H1 (cell line): ENCODE results near the gene KIF13A. TPM values are rescaled to one million over a fixed set of nuclear protein-coding genes. Genes with fewer than 3 reads are reported as not detected.
"Not testable (repeated sequence)": the region's sequence is repeated elsewhere in the genome, so short reads cannot be mapped to it uniquely, and the experiment has no call there.

Experiments used
- CTCF ChIA-PET: fragments of 300-600 bp; sonication (Branson Sonifier 250); formaldehyde crosslinking; loops from one replicate; lab custom pipeline; 2021; ENCODE audit not compliant: partially characterized antibody; lab: Charles Lee
- POLR2A ChIA-PET: fragments of 300-600 bp; sonication (Branson Sonifier 250); formaldehyde crosslinking; loops from one replicate; lab custom pipeline; 2021; ENCODE audit warnings: inconsistent platforms; ENCODE audit not compliant: partially characterized antibody; lab: Charles Lee
- DNase-seq, 2 experiments: peaks; one replicate each; pipeline versions ENCODE4 v3.0.0 to v3.0.0-alpha.2; 2010 to 2022; ENCODE audit warnings: low spot score in 2 of 2, low read depth in 1 of 2, mixed read lengths in 1 of 2
- FAIRE-seq: peaks from 2 replicates; lab custom pipeline; 2011; peaks lifted over from hg19 to GRCh38; lab: Jason Lieb, UNC
- H2AFZ ChIP-seq: 2 replicates; pipeline ENCODE4 v1.8.1; 2012; ENCODE audit warnings: low read length, inconsistent platforms
- H2AK5ac ChIP-seq: 2 replicates; pipeline ENCODE4 v1.6.1; 2013; ENCODE audit warnings: low read depth, low read length
- H2BK120ac ChIP-seq: replicated peaks from 2 replicates; pipeline ENCODE3; 2013; ENCODE audit warnings: low read depth, low read length, inconsistent platforms
- H2BK12ac ChIP-seq: 2 replicates; pipeline ENCODE4 v1.6.1; 2013; ENCODE audit warnings: low read depth, low read length
- H2BK15ac ChIP-seq: 2 replicates; pipeline ENCODE4 v1.6.1; 2013; ENCODE audit warnings: low read length
- H2BK20ac ChIP-seq: 2 replicates; pipeline ENCODE4 v1.6.1; 2013; ENCODE audit warnings: low read length
- H2BK5ac ChIP-seq: 2 replicates; pipeline ENCODE4 v1.6.1; 2013; ENCODE audit warnings: low read depth, low read length
- H3K14ac ChIP-seq: 2 replicates; pipeline ENCODE4 v1.6.1; 2013; ENCODE audit warnings: inconsistent platforms; ENCODE audit not compliant: insufficient read length
- H3K18ac ChIP-seq: 2 replicates; pipeline ENCODE4 v1.6.1; 2013; ENCODE audit warnings: low read length; ENCODE audit errors: extremely low read depth
- H3K23ac ChIP-seq: 2 replicates; pipeline ENCODE4 v1.6.1; 2013; ENCODE audit warnings: inconsistent platforms; ENCODE audit not compliant: insufficient read length
- H3K23me2 ChIP-seq: 2 replicates; pipeline ENCODE4 v1.6.1; 2013; ENCODE audit warnings: low read depth, low read length
- H3K27ac ChIP-seq: 2 replicates; pipeline ENCODE4 v1.6.1; 2011; ENCODE audit warnings: low read depth, low read length, inconsistent platforms
- H3K27me3 ChIP-seq, 4 experiments: replicated peaks in 1 of 4; 1 replicate in 1 of 4; 2 replicates in 3 of 4; pipeline versions ENCODE4 v1.6.1 to v1.8.1; 2011 to 2013; ENCODE audit warnings: low read length in 3 of 4, mild to moderate bottlenecking in 3 of 4, inconsistent platforms in 2 of 4, mixed read lengths in 2 of 4, moderate library complexity in 1 of 4; ENCODE audit not compliant: control insufficient read depth in 3 of 4, insufficient read depth in 3 of 4; ENCODE audit errors: extremely low read depth in 1 of 4
- H3K36me3 ChIP-seq, 4 experiments: 2 replicates each; pipeline versions ENCODE4 v1.6.1 to v1.8.1; 2011 to 2013; ENCODE audit warnings: mild to moderate bottlenecking in 4 of 4, low read length in 3 of 4, moderate library complexity in 2 of 4, control low read depth in 1 of 4, inconsistent platforms in 1 of 4; ENCODE audit not compliant: insufficient read depth in 4 of 4, control insufficient read depth in 2 of 4
- H3K4ac ChIP-seq: replicated peaks from 2 replicates; pipeline ENCODE3; 2013; ENCODE audit warnings: low read length, low read depth, mixed read lengths, inconsistent platforms; ENCODE audit not compliant: insufficient read length
- H3K4me1 ChIP-seq, 4 experiments: replicated peaks in 1 of 4; 1 replicate in 1 of 4; 2 replicates in 3 of 4; pipeline versions ENCODE4 v1.6.1 to v1.8.1; 2011 to 2013; ENCODE audit warnings: low read length in 3 of 4, inconsistent platforms in 2 of 4, mixed read lengths in 1 of 4; ENCODE audit not compliant: insufficient read depth in 4 of 4, control insufficient read depth in 3 of 4
- H3K4me2 ChIP-seq, 2 experiments: 2 replicates each; pipeline versions ENCODE4 v1.6.1 to v1.8.1; 2011 to 2013; ENCODE audit warnings: low read depth in 2 of 2, low read length in 2 of 2, control low read depth in 1 of 2, inconsistent platforms in 1 of 2, mild to moderate bottlenecking in 1 of 2; ENCODE audit not compliant: insufficient read depth in 1 of 2
- H3K4me3 ChIP-seq, 4 experiments: fragments of 200-600, 300-600 bp in 1 of 4; sonication (generic), shearing (Covaris generic), sonication (Bioruptor Twin) in 1 of 4; 2 replicates each; pipeline versions ENCODE4 v1.5.1 to v1.8.1; 2011 to 2016; ENCODE audit warnings: low read length in 4 of 4, low read depth in 3 of 4, control low read depth in 2 of 4, inconsistent platforms in 2 of 4, mild to moderate bottlenecking in 2 of 4, mixed read lengths in 1 of 4, moderate library complexity in 1 of 4; ENCODE audit not compliant: insufficient read depth in 2 of 4; ENCODE audit errors: extremely low read depth in 1 of 4
- H3K56ac ChIP-seq: replicated peaks from 2 replicates; pipeline ENCODE3; 2013; ENCODE audit warnings: low read depth, mild to moderate bottlenecking, mixed read lengths, low read length, inconsistent platforms; ENCODE audit not compliant: insufficient read length
- H3K79me1 ChIP-seq: 2 replicates; pipeline ENCODE4 v1.6.1; 2013; ENCODE audit warnings: low read depth, low read length, control low read depth
- H3K79me2 ChIP-seq, 2 experiments: 2 replicates each; pipeline versions ENCODE4 v1.6.1 to v1.8.1; 2012 to 2013; ENCODE audit warnings: low read length in 2 of 2, mild to moderate bottlenecking in 2 of 2, inconsistent platforms in 1 of 2; ENCODE audit not compliant: insufficient read depth in 2 of 2, control insufficient read depth in 1 of 2
- H3K9ac ChIP-seq, 4 experiments: replicated peaks in 1 of 4; 1 replicate in 1 of 4; 2 replicates in 3 of 4; pipeline versions ENCODE4 v1.6.1 to v1.8.1; 2011 to 2013; ENCODE audit warnings: low read depth in 3 of 4, low read length in 3 of 4, control low read depth in 2 of 4, mild to moderate bottlenecking in 2 of 4, moderate library complexity in 2 of 4, inconsistent platforms in 1 of 4; ENCODE audit errors: extremely low read depth in 1 of 4
- H3K9me3 ChIP-seq, 2 experiments: 2 replicates each; pipeline versions ENCODE4 v1.6.1 to v1.8.1; 2012 to 2013; ENCODE audit warnings: mild to moderate bottlenecking in 2 of 2, moderate library complexity in 2 of 2, control low read depth in 1 of 2, inconsistent platforms in 1 of 2, low read depth in 1 of 2, low read length in 1 of 2, mixed read lengths in 1 of 2; ENCODE audit not compliant: insufficient read depth in 2 of 2
- H4K20me1 ChIP-seq, 2 experiments: replicated peaks in 1 of 2; 2 replicates each; pipeline versions ENCODE3 to v1.8.1; 2011 to 2013; ENCODE audit warnings: inconsistent platforms in 2 of 2, low read length in 2 of 2, mild to moderate bottlenecking in 1 of 2; ENCODE audit not compliant: insufficient read depth in 2 of 2, control insufficient read depth in 1 of 2
- H4K5ac ChIP-seq: 2 replicates; pipeline ENCODE4 v1.6.1; 2013; ENCODE audit warnings: low read length, low read depth, mixed read lengths, inconsistent platforms; ENCODE audit not compliant: insufficient read length
- H4K8ac ChIP-seq: 2 replicates; pipeline ENCODE4 v1.8.0; 2013; ENCODE audit warnings: mild to moderate bottlenecking, moderate library complexity, low read length, inconsistent platforms; ENCODE audit not compliant: insufficient read depth; ENCODE audit errors: extremely low read depth
- H4K91ac ChIP-seq: replicated peaks from 2 replicates; pipeline ENCODE3; 2013; ENCODE audit warnings: low read length, mixed read lengths, inconsistent platforms; ENCODE audit not compliant: insufficient read length
- CTCF ChIP-seq, 3 experiments: IDR thresholded peaks; 1 replicate in 2 of 3; 2 replicates in 1 of 3; pipeline versions ENCODE4 v1.5.1 to v1.6.1; 2011; ENCODE audit warnings: low read length in 3 of 3, mild to moderate bottlenecking in 3 of 3, inconsistent platforms in 2 of 3, low read depth in 1 of 3, moderate library complexity in 1 of 3; ENCODE audit not compliant: insufficient read depth in 1 of 3; ENCODE audit errors: control extremely low read depth in 1 of 3
- MAFK ChIP-seq: IDR thresholded peaks from 2 replicates; pipeline ENCODE4 v1.6.1; 2012; ENCODE audit warnings: low read depth, mild to moderate bottlenecking, improper control_type of control experiment, low read length
- SIN3A ChIP-seq, 2 experiments: IDR thresholded peaks in 1 of 2; conservative IDR thresholded peaks in 1 of 2; 2 replicates each; pipeline ENCODE4 v1.6.1; 2011 to 2012; ENCODE audit warnings: low read length in 2 of 2, improper control_type of control experiment in 1 of 2, low read depth in 1 of 2, mild to moderate bottlenecking in 1 of 2
- WGBS, 2 experiments: shearing (Covaris generic) in 1 of 2; methylation state at CpG; one replicate each; pipeline versions ENCODE4 v1.1.6 to v1.1.7; 2013 to 2015; ENCODE audit warnings: low lambda C conversion rate in 2 of 2, mixed read lengths in 2 of 2, inconsistent platforms in 1 of 2, low coverage in 1 of 2, missing lambda C conversion rate in 1 of 2; ENCODE audit not compliant: insufficient replicate concordance in 2 of 2, insufficient coverage in 1 of 2, insufficient read length in 1 of 2; ENCODE audit errors: extremely low coverage in 1 of 2, missing lambda C conversion rate in 1 of 2; 5-methylcytosine and 5-hydroxymethylcytosine counted together
- polyA plus RNA-seq, 7 experiments: library from polyadenylated mRNA; depleted of rRNA in 3 of 7; stranded (reverse) in 5 of 7; unstranded in 2 of 7; fragments of >200 nt in 5 of 7; fragments of 200-250 nt in 2 of 7; gene quantifications; 1 replicate in 5 of 7; 2 replicates in 1 of 7; 4 replicates in 1 of 7; pipeline versions ENCODE4 v1.2.1 to v1.2.3, GENCODE V29; 2011 to 2013; ENCODE audit warnings: missing spikeins in 2 of 7, mixed read lengths in 2 of 7
- total RNA-seq: library from RNA; stranded (reverse); fragmentation: NEBNext Ultra II Directional; extraction: Animal tissue kit (Norgen Biotek cat#: 25700); gene quantifications from 2 replicates; pipeline ENCODE4 v1.2.1, GENCODE V29; 2021

Gene KIF13A
- total and polyA plus RNA-seq, 2 of the 8 experiments (the other 6 are each of a cell fraction or from before 2014, with no cell fraction given): 14.7 to 40.8 TPM

- TF ChIP-seq CTCF (IDR thresholded peaks at IDR 0.05; ENCODE audit: control extremely low read depth in 1 of 3, insufficient read depth in 1 of 3, low read depth in 1 of 3, low read length in 3 of 3) (no peak), MAFK (no peak), SIN3A (conservative IDR thresholded peaks at IDR 0.05 in 1 of 2, IDR thresholded peaks at IDR 0.05 in 1 of 2; ENCODE audit: low read depth in 1 of 2, low read length in 2 of 2) (no peak)
Measured at GRCh38 chr6:18011287-18011686, 23.9 kb upstream of the KIF13A start (continued).

DNA sequence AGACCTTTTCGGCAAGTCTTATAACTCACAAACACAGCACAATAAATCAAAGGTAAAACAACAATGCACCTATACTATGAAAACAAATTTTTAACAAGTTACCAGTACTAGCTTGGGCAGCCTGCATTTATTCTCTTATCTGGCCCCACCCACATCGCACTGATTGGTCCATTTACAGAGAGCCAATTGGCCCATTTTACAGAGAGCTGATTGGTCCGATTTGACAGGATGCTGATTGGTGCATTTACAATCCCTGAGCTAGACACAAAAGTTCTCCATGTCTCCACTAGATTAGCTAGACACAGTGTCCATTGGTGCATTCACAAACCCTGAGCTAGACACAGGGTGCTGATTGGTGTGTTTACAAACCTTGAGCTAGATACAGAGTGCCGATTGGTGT is 23.1 kb upstream of the KIF13A start:
- not testable (repeated sequence) for H3K27ac ChIP-seq, FAIRE-seq, H3K27me3 ChIP-seq, DNase-seq, H2BK12ac ChIP-seq, H3K79me2 ChIP-seq, H2AK5ac ChIP-seq, H2BK5ac ChIP-seq, H3K18ac ChIP-seq, H3K4ac ChIP-seq, H3K4me1 ChIP-seq, H3K9ac ChIP-seq, H3K56ac ChIP-seq, H2BK15ac ChIP-seq, H2BK20ac ChIP-seq, H3K14ac ChIP-seq, H4K8ac ChIP-seq, H4K20me1 ChIP-seq, H4K5ac ChIP-seq, H3K79me1 ChIP-seq, H3K4me2 ChIP-seq, H3K9me3 ChIP-seq, H2AFZ ChIP-seq, H3K36me3 ChIP-seq, H3K4me3 ChIP-seq, H3K23ac ChIP-seq, H4K91ac ChIP-seq, H3K23me2 ChIP-seq, H2BK120ac ChIP-seq
- ChIA-PET POLR2A (interaction anchor here (0.6 to 2.0 kb wide), 3 partner anchors 10 to 260 kb away, joined by 3 to 12 read pairs (median 8); no protein-coding TSS in a partner anchor), CTCF (interaction anchor here (1.1 to 1.2 kb wide), 3 partner anchors 10 to 207 kb away, joined by 3 to 4 read pairs (median 4); partner anchors contain the start of gene NHLRC1)
- WGBS, 2 experiments: 93% methylated on average over 4 of the region's 4 CpGs; no CpG with 5 or more reads in 1 of the 2 experiments
